Mammary epithelial cell (primary cell): ENCODE results near the gene MBD4.

Experiments
- EZH2 ChIP-seq: IDR thresholded peaks from 2 replicates; pipeline ENCODE4 v1.6.1; 2012; ENCODE audit warnings: low read length, inconsistent platforms, borderline replicate concordance
- TF ChIP-seq, protein P1 (sequence below), 2 donors: IDR thresholded peaks in 1 of 2; conservative IDR thresholded peaks in 1 of 2; 2 replicates each; pipeline ENCODE4 v1.5.1; 2011 to 2012; ENCODE audit warnings: inconsistent platforms in 2 of 2, low read length in 2 of 2, mild to moderate bottlenecking in 2 of 2, control low read depth in 1 of 2, low read depth in 1 of 2; ENCODE audit not compliant: insufficient read depth in 1 of 2; ENCODE audit errors: extremely low read depth in 1 of 2

- TF ChIP-seq, protein P1, sequence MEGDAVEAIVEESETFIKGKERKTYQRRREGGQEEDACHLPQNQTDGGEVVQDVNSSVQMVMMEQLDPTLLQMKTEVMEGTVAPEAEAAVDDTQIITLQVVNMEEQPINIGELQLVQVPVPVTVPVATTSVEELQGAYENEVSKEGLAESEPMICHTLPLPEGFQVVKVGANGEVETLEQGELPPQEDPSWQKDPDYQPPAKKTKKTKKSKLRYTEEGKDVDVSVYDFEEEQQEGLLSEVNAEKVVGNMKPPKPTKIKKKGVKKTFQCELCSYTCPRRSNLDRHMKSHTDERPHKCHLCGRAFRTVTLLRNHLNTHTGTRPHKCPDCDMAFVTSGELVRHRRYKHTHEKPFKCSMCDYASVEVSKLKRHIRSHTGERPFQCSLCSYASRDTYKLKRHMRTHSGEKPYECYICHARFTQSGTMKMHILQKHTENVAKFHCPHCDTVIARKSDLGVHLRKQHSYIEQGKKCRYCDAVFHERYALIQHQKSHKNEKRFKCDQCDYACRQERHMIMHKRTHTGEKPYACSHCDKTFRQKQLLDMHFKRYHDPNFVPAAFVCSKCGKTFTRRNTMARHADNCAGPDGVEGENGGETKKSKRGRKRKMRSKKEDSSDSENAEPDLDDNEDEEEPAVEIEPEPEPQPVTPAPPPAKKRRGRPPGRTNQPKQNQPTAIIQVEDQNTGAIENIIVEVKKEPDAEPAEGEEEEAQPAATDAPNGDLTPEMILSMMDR (conservative IDR thresholded peaks at IDR 0.05 in 1 of 2, IDR thresholded peaks at IDR 0.05 in 1 of 2; ENCODE audit: extremely low read depth in 1 of 2, insufficient read depth in 1 of 2, low read depth in 1 of 2, low read length in 2 of 2) = no peak
- TF ChIP-seq EZH2 = no peak
These were observed 15.4 kb downstream of the MBD4 start for GRCh38 chr3:129424185-129424841.
